ENCODE measurements around the gene C9orf50.

C9orf50 gene

GRCh38 chr9:129624168-129624759, 3.4 kb upstream of the C9orf50 start:
- H3K27ac ChIP-seq = peak overlapping the region in 10 of 11 experiments; percentile 25 to 99 (median 97); a peak in 19 of 22 replicates

DNA sequence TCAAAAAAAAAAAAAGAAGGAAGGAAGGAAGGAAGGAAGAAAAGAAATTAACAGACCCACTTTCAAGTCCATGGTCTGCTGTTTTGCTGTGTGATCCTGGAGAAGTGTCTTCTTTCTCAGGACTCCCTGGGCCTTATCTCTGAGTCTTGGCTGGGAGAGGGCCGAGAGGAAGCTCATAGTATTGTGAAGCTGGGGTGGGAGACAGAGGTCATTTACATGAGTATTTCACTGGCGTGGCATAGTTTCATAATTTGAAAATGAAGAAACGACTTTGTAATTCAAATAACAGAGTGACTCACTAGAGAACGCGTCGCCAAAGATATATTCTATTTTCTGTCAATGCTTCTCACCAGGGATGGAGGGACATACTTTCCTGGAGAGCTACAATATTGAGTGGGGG, 2.4 kb upstream of the C9orf50 start:
- Histone ChIP-seq H3K27ac (peak overlapping the region in 10 of 11 experiments; percentile 25 to 99 (median 97); a peak in 20 of 22 replicates), H3K4me3 (no peak overlapping the region), H4K20me1 (peaks cover 8 to 19% (median 14%) of the 10 kb centered on the region in 11 experiments; a peak in 21 of 22 replicates), H3K4me2 (peak overlapping the region; percentile 84 to 100 (median 94); a peak in 21 of 22 replicates), H3K4me1 (peaks cover 47 to 84% (median 75%) of the 10 kb centered on the region in 10 experiments), H3K9me3 (replicated peaks in 1 of 11) (no peaks in the 10 kb centered on the region), H3K9ac (peak overlapping the region in 6 of 11 experiments; percentile 1 to 98 (median 91); a peak in 10 of 22 replicates), H3K27me3 (peaks cover 6 to 32% (median 29%) of the 10 kb centered on the region in 11 experiments; a peak in 21 of 22 replicates), H3K36me3 (peaks cover 1 to 10% (median 7%) of the 10 kb centered on the region in 11 experiments; a peak in 17 of 22 replicates)
- TF ChIP-seq Cebpa-rat (IDR thresholded peaks at IDR 0.05) = no peak

More at GRCh38 chr9:129624168-129624759, 3.4 kb upstream of the C9orf50 start:
- Histone ChIP-seq H4K20me1 (peaks cover 18 to 29% (median 23%) of the 10 kb centered on the region in 11 experiments; a peak in 21 of 22 replicates), H3K4me1 (peaks cover 56 to 93% (median 85%) of the 10 kb centered on the region in 10 experiments), H3K9me3 (replicated peaks in 1 of 11) (no peaks in the 10 kb centered on the region), H3K4me3 (peak overlapping the region in 4 of 10 experiments; percentile 78 to 84 (median 82); a peak in 2 of 20 replicates), H3K9ac (peak overlapping the region in 9 of 11 experiments; percentile 45 to 98 (median 91); a peak in 16 of 22 replicates), H3K27me3 (peaks cover 6 to 28% (median 27%) of the 10 kb centered on the region in 11 experiments; a peak in 21 of 22 replicates), H3K4me2 (peak overlapping the region; percentile 84 to 100 (median 94)), H3K36me3 (peaks cover 6 to 19% (median 16%) of the 10 kb centered on the region in 11 experiments; a peak in 17 of 22 replicates)
- TF ChIP-seq Cebpa-rat (IDR thresholded peaks at IDR 0.05) = no peak

GRCh38 chr9:129619787-129620668, 873 bp downstream of the C9orf50 start:
- H3K27me3 ChIP-seq = peaks cover 6 to 32% (median 29%) of the 10 kb centered on the region in 11 experiments; a peak in 21 of 22 replicates
- H3K4me3 ChIP-seq = peak overlapping the region; percentile 56 to 74 (median 62)
- H3K27ac ChIP-seq = peak overlapping the region; percentile 30 to 78 (median 72); a peak in 21 of 22 replicates
- no peaks in the 10 kb centered on the region for H4K20me1 ChIP-seq
- no peak for TF ChIP-seq Cebpa-rat (IDR thresholded peaks at IDR 0.05)
- H3K9ac ChIP-seq = peak overlapping the region; percentile 67 to 84 (median 79)
- peak overlapping the region; percentile 88 to 99 (median 96) for H3K4me2 ChIP-seq
- no peaks in the 10 kb centered on the region for H3K9me3 ChIP-seq (replicated peaks in 1 of 11)
- H3K36me3 ChIP-seq = no peaks in the 10 kb centered on the region
- peaks cover 26 to 66% (median 58%) of the 10 kb centered on the region in 10 experiments for H3K4me1 ChIP-seq

GRCh38 chr9:129617167-129617566, 3.7 kb downstream of the C9orf50 start:
- no peak overlapping the region for H3K4me2 ChIP-seq
- H3K9me3 ChIP-seq (replicated peaks in 1 of 11) = no peaks in the 10 kb centered on the region
- TF ChIP-seq Cebpa-rat (IDR thresholded peaks at IDR 0.05) = no peak
- no peaks in the 10 kb centered on the region for H4K20me1 ChIP-seq
- no peak overlapping the region for H3K9ac ChIP-seq
- H3K27ac ChIP-seq = no peak overlapping the region
- peaks cover 31 to 66% (median 61%) of the 10 kb centered on the region in 10 experiments for H3K4me1 ChIP-seq
- no peak overlapping the region for H3K4me3 ChIP-seq
- H3K27me3 ChIP-seq = peaks cover 6 to 32% (median 29%) of the 10 kb centered on the region in 11 experiments; a peak in 21 of 22 replicates
- H3K36me3 ChIP-seq = no peaks in the 10 kb centered on the region

DNA sequence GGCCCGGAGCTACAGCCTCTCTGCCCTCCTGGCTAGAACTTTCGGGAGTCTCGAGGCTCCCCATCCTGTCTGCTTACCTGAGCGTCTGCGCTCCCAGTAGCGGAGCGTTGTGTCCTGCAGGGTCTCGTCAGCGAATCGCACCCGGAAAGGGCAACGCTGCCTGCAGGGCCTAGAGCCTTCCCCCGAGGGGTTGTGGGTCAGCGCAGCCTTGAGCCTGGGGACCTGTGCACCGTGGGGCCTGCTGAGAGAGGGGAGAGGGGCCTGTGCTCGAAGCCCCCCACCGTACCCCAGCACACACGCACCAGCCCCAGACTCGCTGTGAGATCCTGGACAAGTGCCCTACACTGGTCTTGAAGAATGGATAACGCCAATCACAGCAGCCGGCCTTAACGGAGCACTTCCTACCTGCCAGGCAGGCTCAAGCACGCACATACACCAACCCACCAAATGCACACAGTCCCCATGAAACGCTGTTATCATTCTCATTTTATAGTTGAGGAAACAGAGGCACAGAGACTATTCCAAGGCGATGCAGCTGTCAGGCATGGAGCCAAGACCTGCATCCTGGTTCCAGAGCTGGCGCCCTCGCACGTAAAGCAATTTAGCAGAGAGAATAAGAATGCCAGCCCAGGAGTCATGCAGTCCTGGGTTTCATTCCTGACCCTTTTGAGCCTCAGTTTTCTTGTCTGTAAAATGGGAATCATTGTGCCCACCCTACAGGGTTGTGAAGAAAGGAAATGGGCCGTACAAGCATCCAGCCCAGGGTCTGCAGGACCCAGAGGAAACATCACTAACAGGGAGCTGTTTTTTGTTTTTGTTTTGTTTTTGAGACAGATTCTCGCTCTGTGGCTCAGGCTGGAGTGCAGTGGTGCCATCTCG, 5.3 kb downstream of the C9orf50 start:
- no peaks in the 10 kb centered on the region for H3K9me3 ChIP-seq (replicated peaks in 1 of 11)
- H3K36me3 ChIP-seq = no peaks in the 10 kb centered on the region
- H3K9ac ChIP-seq = no peak overlapping the region
- no peak overlapping the region for H3K4me3 ChIP-seq
- H3K4me1 ChIP-seq = peaks cover 38 to 68% (median 62%) of the 10 kb centered on the region in 10 experiments
- no peak overlapping the region for H3K27ac ChIP-seq
- no peak for TF ChIP-seq Cebpa-rat (IDR thresholded peaks at IDR 0.05)
- H4K20me1 ChIP-seq = no peaks in the 10 kb centered on the region
- peaks cover 2 to 18% (median 15%) of the 10 kb centered on the region in 11 experiments; a peak in 20 of 22 replicates for H3K27me3 ChIP-seq
- peak overlapping the region in 6 of 11 experiments; percentile 92 to 98 (median 96); a peak in 7 of 22 replicates for H3K4me2 ChIP-seq

- H3K4me1 ChIP-seq = peaks cover 34 to 63% (median 57%) of the 10 kb centered on the region in 10 experiments
- no peak overlapping the region for H3K4me3 ChIP-seq
- peaks cover 0 to 11% (median 8%) of the 10 kb centered on the region in 11 experiments; a peak in 17 of 22 replicates for H3K27me3 ChIP-seq
- no peaks in the 10 kb centered on the region for H3K9me3 ChIP-seq (replicated peaks in 1 of 11)
- H3K27ac ChIP-seq = no peak overlapping the region
- no peaks in the 10 kb centered on the region for H4K20me1 ChIP-seq
- H3K9ac ChIP-seq = no peak overlapping the region
- peak overlapping the region in 9 of 11 experiments; percentile 92 to 99 (median 96); a peak in 16 of 22 replicates for H3K4me2 ChIP-seq
- TF ChIP-seq Cebpa-rat (IDR thresholded peaks at IDR 0.05) = no peak
- H3K36me3 ChIP-seq = no peaks in the 10 kb centered on the region
Observed at GRCh38 chr9:129614932-129615331, 6.0 kb downstream of the C9orf50 start.

DNA sequence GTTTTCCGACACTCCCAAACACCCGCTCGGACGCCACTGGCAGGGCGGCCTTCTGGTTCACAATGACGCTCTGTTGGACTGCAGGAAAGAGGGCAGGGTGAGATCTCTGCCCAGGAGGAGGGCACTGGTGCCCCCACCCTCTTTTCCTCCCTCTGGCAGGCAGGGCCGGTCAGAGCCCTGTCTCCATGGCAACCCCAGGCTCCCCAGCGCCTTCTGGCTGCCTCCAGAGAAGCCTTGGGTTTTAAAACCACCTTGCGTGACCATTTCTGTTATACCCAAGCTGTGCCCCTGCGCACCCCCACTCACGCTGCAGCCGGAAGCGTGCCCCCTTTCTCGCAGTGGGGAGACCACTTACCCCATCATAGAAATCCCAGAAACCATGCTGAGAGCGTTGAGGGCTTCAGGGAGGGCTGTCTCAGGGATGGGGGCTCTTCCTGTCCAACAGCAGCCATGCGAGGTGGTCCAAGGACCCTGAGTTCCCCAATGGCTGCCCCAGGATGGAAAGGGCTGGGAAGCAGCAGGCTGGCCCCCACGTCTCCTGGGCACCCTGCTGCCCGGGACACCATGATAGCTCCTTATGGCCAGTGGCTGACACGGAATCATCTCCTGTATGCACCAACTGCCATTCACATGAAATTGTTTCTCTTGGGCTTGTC, 7.3 kb downstream of the C9orf50 start:
- Histone ChIP-seq H3K9ac (peak overlapping the region; percentile 4 to 74 (median 38); a peak in 16 of 22 replicates), H3K9me3 (replicated peaks in 1 of 11) (no peaks in the 10 kb centered on the region), H3K36me3 (no peaks in the 10 kb centered on the region), H3K27me3 (no peaks in the 10 kb centered on the region), H3K4me1 (peaks cover 45 to 69% (median 63%) of the 10 kb centered on the region in 10 experiments), H3K27ac (peak overlapping the region in 9 of 11 experiments; percentile 30 to 74 (median 53); a peak in 14 of 22 replicates), H3K4me2 (peak overlapping the region; percentile 67 to 99 (median 96)), H3K4me3 (peak overlapping the region in 4 of 10 experiments; percentile 18 to 42 (median 35); a peak in 5 of 20 replicates), H4K20me1 (no peaks in the 10 kb centered on the region)
- no peak for TF ChIP-seq Cebpa-rat (IDR thresholded peaks at IDR 0.05)

All from BLaER1 treated with 17β-estradiol and CSF1 and Interleukin-3, amounts not matched to agents 10 nM and 100 nM (cell line).